ENCODE results near the gene TMCC2. TPM values are rescaled to one million over a fixed set of nuclear protein-coding genes. Genes with fewer than 3 reads are reported as not detected.
"Not testable (repeated sequence)": the region's sequence is repeated elsewhere in the genome, so short reads cannot be mapped to it uniquely, and the experiment has no call there.

Gene TMCC2
- total RNA-seq, 1 donor from 2014 or later = 33.0 TPM

- DNase-seq (ENCODE audit: low spot score in 2 of 2) (peak; percentile 86 to 90), FAIRE-seq (no peak)
Observed at GRCh38 chr1:205211169-205211838, 16.4 kb upstream of the TMCC2 start, which contains the start of gene DSTYK. Gene DSTYK (minus strand): TSS chr1:205211702. CDS start chr1:205211535, 167 bp downstream.

DNA sequence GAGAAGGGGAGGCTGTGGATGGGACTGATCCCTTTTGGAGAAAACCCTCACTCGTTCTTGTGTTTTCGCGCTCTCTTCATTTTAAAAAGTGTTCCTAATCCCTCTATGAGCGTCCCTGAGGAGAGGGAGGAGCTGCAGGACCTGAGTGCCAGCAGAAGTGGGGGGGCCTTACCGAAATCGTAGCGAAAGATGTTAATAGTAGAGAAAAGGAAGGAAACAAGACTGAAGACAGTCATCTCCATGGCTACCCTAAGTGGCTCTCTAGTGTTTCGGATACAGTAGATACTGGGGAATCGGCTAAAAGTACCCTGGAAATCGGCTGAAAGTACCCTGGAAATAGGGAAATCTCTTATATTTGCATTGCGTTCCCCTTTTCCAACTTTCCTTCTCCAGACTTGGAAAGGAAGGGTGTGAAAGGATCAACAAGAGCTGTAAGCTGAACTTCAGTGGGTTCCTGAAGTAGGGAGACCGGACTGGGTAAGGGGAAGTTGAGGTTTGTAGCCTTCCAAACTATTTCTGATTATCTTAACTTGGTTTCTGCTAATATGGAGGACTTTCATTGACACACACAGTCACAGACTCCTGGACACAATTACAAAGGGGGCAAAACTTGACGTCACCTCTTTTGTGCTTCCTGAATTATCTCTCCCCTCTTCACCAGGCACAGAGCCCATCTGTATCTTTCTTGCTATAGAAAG lies 15.8 kb upstream of the TMCC2 start:
- DNase-seq (ENCODE audit: low spot score in 2 of 2) = no peak
- no peak for FAIRE-seq

DNA sequence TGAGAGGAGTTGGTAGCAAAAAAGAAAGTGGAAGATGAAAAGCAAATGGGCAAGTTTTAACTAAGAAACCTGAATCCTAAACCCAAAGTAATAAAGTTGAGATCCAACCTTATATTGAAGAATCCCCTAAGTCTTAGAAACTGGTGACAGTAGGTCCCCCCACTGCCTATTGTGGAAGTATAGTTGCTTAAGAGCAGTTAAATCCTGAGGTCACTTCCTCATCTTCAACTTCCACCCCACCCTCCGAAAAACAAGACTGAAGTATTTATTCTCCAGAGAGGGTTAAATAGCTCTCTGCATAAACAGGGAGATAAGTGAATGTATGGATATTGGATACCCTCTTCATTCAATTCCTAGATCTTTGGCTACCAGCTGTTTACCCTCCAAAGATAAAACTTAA lies 13.0 kb upstream of the TMCC2 start:
- DNase-seq (ENCODE audit: low spot score in 2 of 2) = no peak
- no peak for FAIRE-seq

DNA sequence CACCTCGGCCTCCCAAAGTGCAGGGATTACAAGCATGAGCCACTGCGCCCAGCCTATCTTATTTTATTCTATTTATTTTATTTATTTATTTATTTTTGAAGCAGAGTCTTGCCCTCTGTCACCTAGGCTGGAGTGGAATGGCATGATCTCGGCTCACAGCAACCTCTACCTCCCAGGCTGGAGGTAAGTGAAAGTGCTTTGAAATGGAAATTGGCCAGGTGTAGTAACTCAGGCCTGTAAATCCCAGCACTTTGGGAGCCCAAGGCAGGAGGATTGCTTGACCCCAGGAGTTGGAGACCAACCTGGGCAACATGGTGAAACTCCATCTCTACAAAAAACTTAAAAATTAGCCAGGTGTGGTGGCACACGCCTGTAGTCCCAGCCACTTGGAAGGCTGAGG lies 11.2 kb upstream of the TMCC2 start:
- DNase-seq (ENCODE audit: low spot score in 2 of 2) (no peak), FAIRE-seq (no peak)

DNA sequence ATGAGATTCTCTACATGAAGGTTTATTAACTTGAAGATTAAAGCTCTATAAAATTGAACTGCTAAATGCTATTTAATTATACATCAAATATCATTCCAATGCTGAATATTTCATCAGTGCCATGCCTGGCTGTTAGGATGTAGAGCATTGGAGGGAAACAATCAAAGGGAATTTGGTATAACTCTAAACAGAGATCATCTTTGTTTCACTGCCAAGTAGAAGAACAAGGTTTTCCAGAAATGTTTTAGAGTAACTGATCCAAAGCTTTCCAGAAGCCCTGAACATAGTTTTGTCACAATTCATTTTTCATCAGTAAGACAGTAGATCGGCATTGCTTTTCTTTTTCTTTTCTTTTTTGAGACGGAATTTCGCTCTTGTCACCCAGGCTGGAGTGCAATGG lies 10.3 kb upstream of the TMCC2 start:
- FAIRE-seq (no peak), DNase-seq (ENCODE audit: low spot score in 2 of 2) (no peak)

DNA sequence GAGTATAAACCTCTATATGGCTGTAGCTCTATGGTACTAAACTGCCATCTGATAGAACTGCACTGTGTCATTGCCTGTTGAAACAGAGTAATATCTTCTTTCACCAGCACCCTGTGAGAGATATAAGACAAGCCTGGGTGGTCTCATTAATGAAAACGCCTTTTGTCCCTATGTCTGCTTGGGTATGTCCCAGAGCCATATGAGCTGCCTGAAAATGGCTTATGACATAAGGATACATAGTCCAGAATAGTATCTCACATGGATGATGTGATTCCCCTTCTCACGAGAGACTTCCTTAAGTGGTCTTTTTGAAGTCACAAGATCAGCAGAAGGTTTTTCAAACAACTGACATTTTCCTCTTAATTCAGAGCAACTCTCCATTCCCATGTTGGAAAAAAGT lies 7.3 kb upstream of the TMCC2 start:
- DNase-seq (ENCODE audit: low spot score in 2 of 2) (no peak), FAIRE-seq (no peak)

GRCh38 chr1:205224736-205225135 lies 3.0 kb upstream of the TMCC2 start:
- FAIRE-seq (no peak), DNase-seq (ENCODE audit: low spot score in 2 of 2) (no peak)

GRCh38 chr1:205225901-205226765 lies 1.6 kb upstream of the TMCC2 start:
- DNase-seq (ENCODE audit: low spot score in 2 of 2) (no peak), FAIRE-seq (no peak)

DNA sequence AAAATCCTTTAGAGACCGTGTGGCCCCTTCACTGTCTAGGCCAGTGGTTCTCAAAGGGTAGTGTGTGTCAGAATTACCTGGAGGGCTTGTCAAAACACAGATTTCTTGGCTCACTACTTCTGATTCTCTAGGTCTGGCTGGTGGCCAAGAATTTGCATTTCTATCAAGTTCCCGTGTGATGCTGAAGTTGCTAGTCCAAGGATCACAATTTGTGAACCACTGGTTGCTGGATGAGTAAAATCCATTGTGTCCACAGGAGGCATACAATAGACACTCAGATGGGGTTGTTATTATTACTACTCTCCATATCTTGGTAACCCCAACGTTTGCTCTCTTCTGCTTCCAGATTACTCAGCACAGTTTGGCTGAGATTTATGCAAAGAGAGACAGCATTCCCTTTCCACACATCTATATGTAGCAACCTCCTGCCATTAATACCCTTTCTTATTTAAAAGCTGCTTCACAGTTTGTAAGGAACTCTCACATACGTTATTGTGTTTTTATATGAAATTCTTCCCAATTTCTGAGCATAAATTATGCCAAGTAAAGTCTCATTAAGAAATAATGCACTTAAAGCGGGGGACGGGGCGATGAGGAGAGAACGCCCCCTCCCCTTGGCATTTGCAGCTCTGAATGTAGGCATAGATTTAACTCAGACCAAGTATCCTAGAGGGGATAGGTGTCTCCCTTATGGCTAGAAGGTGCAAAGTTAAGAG lies 720 bp upstream of the TMCC2 start:
- DNase-seq (ENCODE audit: low spot score in 2 of 2) (no peak), FAIRE-seq (no peak)

DNA sequence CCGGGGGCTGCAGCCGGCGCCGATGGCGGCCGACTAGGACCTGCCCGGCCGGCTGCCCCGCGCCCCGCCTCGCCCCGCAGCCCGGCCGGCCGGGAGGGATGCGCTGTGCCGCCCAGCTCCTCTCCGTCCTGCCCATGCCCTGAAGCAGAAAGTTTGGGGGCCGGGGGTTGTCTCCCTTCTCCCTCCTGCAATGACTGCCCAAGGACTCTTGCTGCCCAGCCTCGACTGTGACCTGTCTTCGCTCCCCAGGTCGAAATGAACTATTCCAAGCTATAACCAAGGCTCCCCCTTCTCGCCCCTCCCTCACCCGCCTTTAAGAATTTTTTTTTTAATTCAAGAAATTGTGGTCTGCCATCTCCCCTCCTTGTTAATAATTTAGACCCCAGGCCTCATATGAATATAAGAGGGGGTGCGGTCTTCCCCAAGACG lies 361 bp downstream of the TMCC2 start:
- DNase-seq (ENCODE audit: low spot score in 2 of 2) (no peak), FAIRE-seq (no peak)

- FAIRE-seq = no peak
- peak; percentile 72 to 74 for DNase-seq (ENCODE audit: low spot score in 2 of 2)
Observed at GRCh38 chr1:205229399-205229871, 1.7 kb downstream of the TMCC2 start.

GRCh38 chr1:205229916-205230700 lies 2.4 kb downstream of the TMCC2 start:
- no peak for FAIRE-seq

GRCh38 chr1:205230982-205231381 lies 3.2 kb downstream of the TMCC2 start:
- FAIRE-seq = no peak
- DNase-seq (ENCODE audit: low spot score in 2 of 2) = no peak

More at GRCh38 chr1:205229916-205230700, 2.4 kb downstream of the TMCC2 start:
- no peak for DNase-seq (ENCODE audit: low spot score in 2 of 2)

GRCh38 chr1:205232127-205232820 lies 4.5 kb downstream of the TMCC2 start:
- FAIRE-seq (no peak), DNase-seq (ENCODE audit: low spot score in 2 of 2) (no peak)

DNA sequence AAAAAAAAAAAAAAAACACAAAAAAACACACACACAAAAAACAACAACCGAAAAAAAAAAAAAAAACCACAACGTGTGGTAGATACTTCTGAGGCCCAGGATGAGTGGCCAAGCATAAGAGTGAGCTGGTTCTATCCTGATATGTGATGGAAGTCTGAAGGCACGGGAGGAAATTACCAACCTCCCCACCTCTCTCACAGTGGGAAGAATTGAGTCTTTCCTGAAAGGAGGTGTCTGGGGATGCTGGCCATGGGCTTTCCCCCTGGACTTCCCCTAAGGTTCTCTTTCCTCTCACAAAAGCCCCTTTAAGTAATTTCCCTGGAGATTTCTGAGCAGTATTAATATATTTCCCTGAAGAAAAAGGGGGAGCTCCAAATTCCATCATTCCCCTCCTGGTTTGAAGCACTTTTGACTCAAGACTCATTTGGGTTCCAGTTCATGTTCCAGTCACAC lies 5.2 kb downstream of the TMCC2 start:
- no peak for FAIRE-seq
- no peak for DNase-seq (ENCODE audit: low spot score in 2 of 2)

DNA sequence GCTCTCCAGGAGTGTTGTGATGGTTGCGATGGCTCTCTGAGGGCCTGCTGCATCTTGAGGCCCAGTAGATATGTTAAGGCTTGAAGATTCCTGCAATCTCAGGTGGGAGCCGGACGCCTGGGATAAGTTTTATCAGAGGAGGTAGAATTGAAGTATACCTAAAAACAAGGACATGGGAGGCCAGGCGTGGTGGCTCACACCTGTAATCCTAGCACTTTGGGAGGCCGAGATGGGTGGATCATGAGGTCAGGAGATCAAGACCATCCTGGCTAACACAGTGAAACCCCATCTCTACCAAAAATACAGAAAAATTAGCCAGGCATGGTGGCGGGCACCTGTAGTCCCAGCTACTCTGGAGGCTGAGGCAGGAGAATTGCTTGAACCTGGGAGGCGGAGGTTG lies 6.2 kb downstream of the TMCC2 start:
- FAIRE-seq; DNase-seq (ENCODE audit: low spot score in 2 of 2): not testable (repeated sequence)

- DNase-seq (ENCODE audit: low spot score in 2 of 2) (no peak), FAIRE-seq (no peak)
Observed at GRCh38 chr1:205235951-205236350, 8.2 kb downstream of the TMCC2 start.

DNA sequence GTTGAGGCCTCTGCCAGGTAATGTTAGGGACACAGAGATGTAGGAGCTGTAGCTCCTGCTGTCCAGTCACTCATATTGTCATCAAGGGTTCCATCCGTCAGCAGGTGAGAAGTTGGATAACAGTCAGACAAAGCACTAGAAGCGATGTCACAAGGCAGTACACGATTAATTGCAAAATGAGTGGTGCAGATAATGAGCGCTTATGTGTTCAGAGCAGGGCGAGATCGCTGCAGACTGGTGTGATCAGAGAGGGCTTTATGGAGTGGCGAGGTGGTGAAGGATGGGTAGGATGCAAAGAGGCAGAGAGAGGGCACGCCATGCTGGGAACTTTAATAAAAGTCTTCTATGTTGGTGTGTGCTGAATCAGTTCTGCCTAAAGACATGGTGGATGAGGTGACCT lies 8.8 kb downstream of the TMCC2 start:
- DNase-seq (ENCODE audit: low spot score in 2 of 2) = no peak
- FAIRE-seq = no peak

DNA sequence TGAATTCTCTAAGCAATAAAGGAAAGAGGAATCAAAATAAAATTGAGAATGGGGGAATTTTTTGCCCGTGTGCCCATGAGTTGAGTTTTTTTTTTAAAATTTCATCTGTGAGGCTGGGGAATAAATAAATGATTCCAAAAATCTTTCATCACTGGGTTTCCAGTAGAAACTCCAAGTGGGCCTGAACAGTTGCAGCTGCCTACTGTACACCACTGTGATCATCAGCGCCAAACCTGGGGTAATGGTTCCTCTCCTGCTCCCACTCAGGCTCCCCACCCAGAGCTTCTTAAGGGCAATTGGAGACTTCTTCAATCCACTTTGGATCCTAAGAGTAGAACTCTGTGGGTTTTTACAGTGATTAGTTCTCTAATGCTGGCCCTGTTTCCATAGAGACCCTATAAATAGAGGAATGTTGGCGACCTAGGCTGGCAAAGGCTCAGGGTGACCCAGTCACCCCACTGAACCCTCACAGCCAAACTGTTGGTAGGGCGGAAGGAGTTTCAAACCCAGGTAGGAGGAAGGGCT lies 9.3 kb downstream of the TMCC2 start:
- FAIRE-seq = no peak
- DNase-seq (ENCODE audit: low spot score in 2 of 2) = no peak

Measured in frontal cortex (tissue), 4 donors.